ENCODE measurements around the gene FOXK1. TPM values are rescaled to one million over a fixed set of nuclear protein-coding genes. Genes with fewer than 3 reads are reported as not detected.
A peak's percentile ranks its signal among the peaks of the same experiment; 100 is the strongest.
"Not testable (repeated sequence)": the region's sequence is repeated elsewhere in the genome, so short reads cannot be mapped to it uniquely, and the experiment has no call there.

Gene FOXK1
- total RNA-seq, 2 experiments from 2014 or later = 38.5 to 39.6 TPM

DNA sequence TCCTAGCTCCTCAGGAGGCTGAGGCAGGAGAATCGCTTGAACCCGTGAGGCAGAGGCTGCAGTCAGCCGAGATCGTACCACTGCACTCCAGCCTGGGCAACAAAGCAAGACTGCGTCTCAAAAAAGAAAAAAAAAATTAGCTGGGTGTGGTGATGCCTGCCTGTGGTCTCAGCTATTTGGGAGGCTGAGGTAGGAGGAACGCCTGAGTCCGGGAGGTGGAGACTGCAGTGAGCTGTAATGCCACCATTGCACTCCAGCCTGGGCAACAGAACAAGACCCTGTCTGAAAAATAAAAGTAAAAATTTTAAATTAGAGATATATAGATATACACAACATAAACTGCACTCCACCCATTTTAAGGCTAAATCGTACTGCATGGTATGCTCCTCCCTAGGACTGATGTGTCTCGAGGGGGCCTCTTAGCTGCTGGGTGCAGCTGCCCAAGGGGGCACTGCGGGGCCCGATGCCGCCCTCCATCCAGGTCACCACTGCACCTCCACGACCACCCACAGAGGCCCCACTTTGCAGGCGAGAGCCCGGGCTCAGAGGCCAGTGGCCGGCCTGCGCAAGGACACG, 40.9 kb upstream of the FOXK1 start:
- Mint-ChIP-seq H3K4me3 (peak overlapping the region; percentile 75), H3K27me3 (no peaks in the 10 kb centered on the region), H3K36me3 (ENCODE audit: low read depth) (peaks cover 3% of the 10 kb centered on the region), H3K9me3 (no peaks in the 10 kb centered on the region), H3K4me1 (ENCODE audit: low read depth) (peaks cover 5% of the 10 kb centered on the region), H3K27ac (peak overlapping the region; percentile 66)
- ChIA-PET CTCF (interaction anchor here (0.8 to 2.7 kb wide), 11 partner anchors 10 to 114 kb away, joined by 3 to 15 read pairs (median 4); partner anchors contain the start of gene FOXK1), POLR2A (interaction anchor here (0.7 to 3.2 kb wide), 23 partner anchors 9 to 230 kb away, joined by 3 to 62 read pairs (median 4); partner anchors contain the start of genes AP5Z1 and FOXK1)
- TF ChIP-seq, protein P1, sequence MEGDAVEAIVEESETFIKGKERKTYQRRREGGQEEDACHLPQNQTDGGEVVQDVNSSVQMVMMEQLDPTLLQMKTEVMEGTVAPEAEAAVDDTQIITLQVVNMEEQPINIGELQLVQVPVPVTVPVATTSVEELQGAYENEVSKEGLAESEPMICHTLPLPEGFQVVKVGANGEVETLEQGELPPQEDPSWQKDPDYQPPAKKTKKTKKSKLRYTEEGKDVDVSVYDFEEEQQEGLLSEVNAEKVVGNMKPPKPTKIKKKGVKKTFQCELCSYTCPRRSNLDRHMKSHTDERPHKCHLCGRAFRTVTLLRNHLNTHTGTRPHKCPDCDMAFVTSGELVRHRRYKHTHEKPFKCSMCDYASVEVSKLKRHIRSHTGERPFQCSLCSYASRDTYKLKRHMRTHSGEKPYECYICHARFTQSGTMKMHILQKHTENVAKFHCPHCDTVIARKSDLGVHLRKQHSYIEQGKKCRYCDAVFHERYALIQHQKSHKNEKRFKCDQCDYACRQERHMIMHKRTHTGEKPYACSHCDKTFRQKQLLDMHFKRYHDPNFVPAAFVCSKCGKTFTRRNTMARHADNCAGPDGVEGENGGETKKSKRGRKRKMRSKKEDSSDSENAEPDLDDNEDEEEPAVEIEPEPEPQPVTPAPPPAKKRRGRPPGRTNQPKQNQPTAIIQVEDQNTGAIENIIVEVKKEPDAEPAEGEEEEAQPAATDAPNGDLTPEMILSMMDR (IDR thresholded peaks at IDR 0.05) = peak; percentile 21
- DNase-seq (no peak), ATAC-seq (peak; percentile 48)
- intact Hi-C loops (cut with micrococcal nuclease) = loop anchor here (2.0 kb wide), 1 partner anchor 44 kb away; no protein-coding TSS in a partner anchor

DNA sequence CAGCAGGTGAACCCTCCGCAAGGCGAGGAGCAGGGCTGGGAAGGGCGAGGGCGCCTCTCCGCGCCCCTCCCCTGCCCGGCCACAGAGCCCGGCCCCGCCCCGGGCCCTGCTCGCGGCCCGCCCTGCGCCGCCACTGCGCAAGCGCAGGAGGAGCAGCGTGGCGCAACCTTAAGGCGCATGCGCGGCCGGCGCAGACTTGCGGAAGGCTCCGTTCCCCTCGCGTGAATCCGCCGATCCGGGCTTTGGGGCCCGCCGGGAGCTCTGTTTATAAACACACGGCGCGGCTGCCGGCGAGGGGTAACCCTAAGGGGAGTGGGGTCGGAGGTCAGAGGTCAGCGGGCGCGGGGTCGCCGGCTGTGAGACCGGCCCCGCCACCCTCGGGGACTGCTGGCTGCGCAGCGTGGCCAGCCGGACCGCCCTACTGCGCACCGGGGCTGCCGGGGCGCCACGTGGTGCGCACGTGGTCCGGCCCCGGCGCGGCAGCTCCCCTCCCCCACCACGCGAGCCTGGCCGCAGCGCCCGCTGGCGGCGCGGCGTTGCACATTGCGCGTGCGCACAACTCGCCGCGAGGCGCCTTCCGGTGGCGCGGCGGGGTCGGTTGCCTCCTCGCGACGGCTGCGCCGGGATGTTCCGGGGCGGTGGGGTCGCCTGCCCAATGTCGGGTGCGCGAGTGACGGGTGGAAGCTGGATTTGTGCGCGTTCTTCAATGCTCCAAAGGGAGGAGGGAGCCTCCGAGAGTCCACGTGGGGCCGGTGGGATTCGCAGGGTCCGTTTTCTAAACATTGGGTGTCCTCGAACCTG, 40.2 kb upstream of the FOXK1 start:
- no peaks in the 10 kb centered on the region for H3K9me3 Mint-ChIP-seq
- ATAC-seq (peak; percentile 91), DNase-seq (peak; percentile 97)
- TF ChIP-seq, protein P1 (IDR thresholded peaks at IDR 0.05) = no peak
- H3K4me3 Mint-ChIP-seq = peak overlapping the region; percentile 90
- H3K36me3 Mint-ChIP-seq (ENCODE audit: low read depth) = peaks cover 3% of the 10 kb centered on the region
- ChIA-PET POLR2A (interaction anchor here (0.6 to 3.2 kb wide), 28 partner anchors 9 to 230 kb away, joined by 3 to 62 read pairs (median 4); partner anchors contain the start of genes AP5Z1 and FOXK1), CTCF (interaction anchor here (0.6 to 2.7 kb wide), 13 partner anchors 10 to 113 kb away, joined by 3 to 15 read pairs (median 4); partner anchors contain the start of gene FOXK1)
- H3K27ac Mint-ChIP-seq = peak overlapping the region; percentile 92
- intact Hi-C loops (cut with micrococcal nuclease) = loop anchor here (2.0 kb wide), 1 partner anchor 43 kb away; no protein-coding TSS in a partner anchor
- no peaks in the 10 kb centered on the region for H3K27me3 Mint-ChIP-seq
- peaks cover 5% of the 10 kb centered on the region for H3K4me1 Mint-ChIP-seq (ENCODE audit: low read depth)

GRCh38 chr7:4642468-4643203, 39.5 kb upstream of the FOXK1 start:
- ChIA-PET CTCF (interaction anchor here (0.6 to 2.7 kb wide), 7 partner anchors 11 to 103 kb away, joined by 3 to 15 read pairs (median 5); partner anchors contain the start of gene FOXK1), POLR2A (interaction anchor here (0.7 to 3.2 kb wide), 18 partner anchors 9 to 229 kb away, joined by 3 to 62 read pairs (median 4); partner anchors contain the start of genes AP5Z1 and FOXK1)
- peak overlapping the region; percentile 92 for H3K27ac Mint-ChIP-seq
- intact Hi-C loops (cut with micrococcal nuclease) = no loop called here
- DNase-seq = peak; percentile 16
- H3K4me3 Mint-ChIP-seq = peak overlapping the region; percentile 90
- no peak for ATAC-seq
- H3K36me3 Mint-ChIP-seq (ENCODE audit: low read depth) = peaks cover 3% of the 10 kb centered on the region
- no peaks in the 10 kb centered on the region for H3K9me3 Mint-ChIP-seq
- no peaks in the 10 kb centered on the region for H3K27me3 Mint-ChIP-seq
- peaks cover 5% of the 10 kb centered on the region for H3K4me1 Mint-ChIP-seq (ENCODE audit: low read depth)
- TF ChIP-seq, protein P1 (IDR thresholded peaks at IDR 0.05) = no peak

GRCh38 chr7:4643204-4643471, 39.0 kb upstream of the FOXK1 start:
- H3K4me1 Mint-ChIP-seq (ENCODE audit: low read depth); intact Hi-C loops (cut with micrococcal nuclease); H3K36me3 Mint-ChIP-seq (ENCODE audit: low read depth); H3K27me3 Mint-ChIP-seq; ATAC-seq; DNase-seq; H3K9me3 Mint-ChIP-seq: not testable (repeated sequence)
- ChIA-PET POLR2A (interaction anchor here (1.8 to 3.2 kb wide), 4 partner anchors 17 to 40 kb away, joined by 4 to 62 read pairs (median 9); partner anchors contain the start of gene FOXK1), CTCF (interaction anchor here (1.3 to 2.7 kb wide), 2 partner anchors 12 to 43 kb away, joined by 4 to 8 read pairs; no protein-coding TSS in a partner anchor)
- peak overlapping the region; percentile 90 for H3K4me3 Mint-ChIP-seq
- peak overlapping the region; percentile 92 for H3K27ac Mint-ChIP-seq

GRCh38 chr7:4645246-4645645, 36.8 kb upstream of the FOXK1 start:
- Mint-ChIP-seq H3K27ac (no peak overlapping the region), H3K9me3 (no peaks in the 10 kb centered on the region), H3K36me3 (ENCODE audit: low read depth) (peaks cover 3% of the 10 kb centered on the region), H3K4me1 (ENCODE audit: low read depth) (peaks cover 3% of the 10 kb centered on the region), H3K4me3 (no peak overlapping the region), H3K27me3 (no peaks in the 10 kb centered on the region)
- intact Hi-C loops (cut with micrococcal nuclease) = no loop called here
- ChIA-PET CTCF (no interaction called here), POLR2A (interaction anchor here (0.9 to 1.0 kb wide), 2 partner anchors 27 to 36 kb away, joined by 3 read pairs; no protein-coding TSS in a partner anchor)
- ATAC-seq (no peak), DNase-seq (no peak)
- TF ChIP-seq, protein P1 (IDR thresholded peaks at IDR 0.05) = no peak
